Keratinocyte (primary cell): ENCODE results near the gene FOXC1. TPM values are rescaled to one million over a fixed set of nuclear protein-coding genes. Genes with fewer than 3 reads are reported as not detected.
A peak's percentile ranks its signal among the peaks of the same experiment; 100 is the strongest.

Experiments
- DNase-seq: peaks from one replicate; pipeline ENCODE4 v3.0.0-alpha.2; 2011; ENCODE audit warnings: low read depth, missing footprints, low spot score
- FAIRE-seq: peaks from 2 replicates; lab custom pipeline; 2011; peaks lifted over from hg19 to GRCh38; lab: Jason Lieb, UNC
- H2AFZ ChIP-seq: 2 replicates; pipeline ENCODE4 v1.6.0; 2012; ENCODE audit warnings: low read length, control low read depth, inconsistent platforms; ENCODE audit not compliant: control insufficient read depth
- H3K27ac ChIP-seq: 2 replicates; pipeline ENCODE4 v1.5.1; 2011; ENCODE audit warnings: low read length; ENCODE audit not compliant: control insufficient read depth, insufficient read depth
- H3K27me3 ChIP-seq: 3 replicates; pipeline ENCODE4 v1.6.0; 2011; ENCODE audit warnings: low read length; ENCODE audit not compliant: control insufficient read depth, insufficient read depth; ENCODE audit errors: extremely low read depth
- H3K36me3 ChIP-seq, 2 experiments: 2 replicates in 1 of 2; 3 replicates in 1 of 2; pipeline ENCODE4 v1.5.1; 2011; ENCODE audit warnings: low read length in 2 of 2, mild to moderate bottlenecking in 1 of 2; ENCODE audit not compliant: control insufficient read depth in 2 of 2, insufficient read depth in 2 of 2; ENCODE audit errors: extremely low read depth in 1 of 2
- H3K4me1 ChIP-seq: 3 replicates; pipeline ENCODE4 v1.5.1; 2011; ENCODE audit warnings: low read length; ENCODE audit not compliant: control insufficient read depth, insufficient read depth; ENCODE audit errors: extremely low read depth
- H3K4me2 ChIP-seq: 3 replicates; pipeline ENCODE4 v1.6.0; 2011; ENCODE audit warnings: low read depth, low read length; ENCODE audit not compliant: control insufficient read depth, insufficient read depth; ENCODE audit errors: extremely low read depth
- H3K4me3 ChIP-seq, 3 experiments: fragments of 200-600 bp in 1 of 3; sonication (generic) in 1 of 3; 2 replicates in 2 of 3; 3 replicates in 1 of 3; pipeline ENCODE4 v1.5.1; 2011 to 2016; ENCODE audit warnings: low read length in 3 of 3, mild to moderate bottlenecking in 3 of 3, control low read depth in 2 of 3, inconsistent platforms in 1 of 3, low read depth in 1 of 3, mixed read lengths in 1 of 3, mixed run types in 1 of 3, moderate library complexity in 1 of 3; ENCODE audit not compliant: control insufficient read depth in 2 of 3, insufficient read depth in 2 of 3; ENCODE audit errors: extremely low read depth in 1 of 3
- H3K79me2 ChIP-seq: 2 replicates; pipeline ENCODE4 v1.6.0; 2012; ENCODE audit warnings: low read length; ENCODE audit not compliant: control insufficient read depth, insufficient read depth
- H3K9ac ChIP-seq: 3 replicates; pipeline ENCODE4 v1.6.0; 2011; ENCODE audit warnings: low read length; ENCODE audit not compliant: control insufficient read depth, insufficient read depth; ENCODE audit errors: extremely low read depth
- H3K9me1 ChIP-seq: 3 replicates; pipeline ENCODE4 v1.6.0; 2011; ENCODE audit warnings: low read length; ENCODE audit not compliant: control insufficient read depth, insufficient read depth; ENCODE audit errors: extremely low read depth
- H3K9me3 ChIP-seq: 2 replicates; pipeline ENCODE4 v1.5.1; 2012; ENCODE audit warnings: low read depth, low read length; ENCODE audit not compliant: control insufficient read depth
- H4K20me1 ChIP-seq: 3 replicates; pipeline ENCODE4 v1.6.0; 2011; ENCODE audit warnings: low read length; ENCODE audit not compliant: control insufficient read depth, insufficient read depth; ENCODE audit errors: extremely low read depth
- EZH2 ChIP-seq: IDR thresholded peaks from one replicate; pipeline ENCODE4 v1.6.1; 2012; ENCODE audit warnings: inconsistent platforms, mild to moderate bottlenecking, low read length, moderate library complexity
- dilution Hi-C: fragments of 300-500 bp; cut with MboI; formaldehyde crosslinking; loops from one replicate; pipeline ENCODE4 v1.7.0; 2020; ENCODE audit warnings: low sequenced_read_pairs; ENCODE audit not compliant: extremely low pct_ligation_motif_present
- polyA plus RNA-seq, 5 experiments: library from polyadenylated mRNA; depleted of rRNA in 3 of 5; stranded (reverse) in 3 of 5; stranded (forward) in 1 of 5; unstranded in 1 of 5; fragments of >200 nt; gene quantifications; 1 replicate in 1 of 5; 2 replicates in 3 of 5; 3 replicates in 1 of 5; pipeline versions ENCODE4 v1.2.1 to v1.2.3, GENCODE V29; 2011 to 2012; ENCODE audit warnings: missing spikeins in 2 of 5, low read depth in 1 of 5, low replicate concordance in 1 of 5
- TF ChIP-seq, protein P1 (sequence below), 3 experiments: IDR thresholded peaks in 1 of 3; conservative IDR thresholded peaks in 1 of 3; optimal IDR thresholded peaks in 1 of 3; 2 replicates in 2 of 3; 3 replicates in 1 of 3; pipeline versions ENCODE3 to v1.5.1; 2011; ENCODE audit warnings: low read length in 3 of 3, mild to moderate bottlenecking in 3 of 3, moderate library complexity in 2 of 3, control low read depth in 1 of 3, inconsistent platforms in 1 of 3; ENCODE audit not compliant: insufficient read depth in 2 of 3; ENCODE audit errors: extremely low read depth in 1 of 3

The FOXC1 gene
- polyA plus RNA-seq, 1 donor (not counting 4 experiments of a cell fraction or from before 2014, with no cell fraction given), result 4.3 TPM

DNA sequence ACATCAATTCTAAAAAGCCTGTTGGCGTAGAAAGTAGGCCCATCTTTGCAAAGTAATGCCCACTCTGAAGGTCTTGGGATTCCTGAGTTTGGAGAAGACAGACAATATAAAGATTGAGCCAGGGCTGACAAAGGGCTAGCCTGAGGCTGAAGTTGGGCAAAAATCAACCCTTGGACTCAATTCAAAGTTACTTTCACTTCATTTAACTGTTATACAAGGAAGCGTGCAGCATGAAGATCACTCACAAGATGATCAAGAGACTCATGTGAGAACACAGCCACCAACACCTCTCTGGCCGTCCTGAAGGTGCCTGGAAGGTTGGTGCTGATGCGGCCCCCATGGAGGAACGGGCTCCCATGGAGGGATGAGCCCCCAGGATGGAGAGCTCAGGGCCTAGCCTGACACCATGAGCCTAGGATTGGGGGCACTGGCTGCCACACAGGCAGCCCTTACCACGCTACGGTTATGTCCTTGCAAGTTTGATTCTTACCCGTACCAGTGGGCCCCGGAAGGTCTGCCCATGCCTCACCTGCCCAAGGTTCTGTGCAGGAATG is 26.6 kb downstream of the FOXC1 start:
- H3K27me3 ChIP-seq, result no peaks in the 10 kb centered on the region
- H3K4me2 ChIP-seq, result peak overlapping the region; percentile 41
- peaks cover 22% of the 10 kb centered on the region for H3K4me1 ChIP-seq
- no peaks in the 10 kb centered on the region for H4K20me1 ChIP-seq
- no peak overlapping the region for H3K27ac ChIP-seq
- TF ChIP-seq EZH2, result no peak
- TF ChIP-seq, protein P1, sequence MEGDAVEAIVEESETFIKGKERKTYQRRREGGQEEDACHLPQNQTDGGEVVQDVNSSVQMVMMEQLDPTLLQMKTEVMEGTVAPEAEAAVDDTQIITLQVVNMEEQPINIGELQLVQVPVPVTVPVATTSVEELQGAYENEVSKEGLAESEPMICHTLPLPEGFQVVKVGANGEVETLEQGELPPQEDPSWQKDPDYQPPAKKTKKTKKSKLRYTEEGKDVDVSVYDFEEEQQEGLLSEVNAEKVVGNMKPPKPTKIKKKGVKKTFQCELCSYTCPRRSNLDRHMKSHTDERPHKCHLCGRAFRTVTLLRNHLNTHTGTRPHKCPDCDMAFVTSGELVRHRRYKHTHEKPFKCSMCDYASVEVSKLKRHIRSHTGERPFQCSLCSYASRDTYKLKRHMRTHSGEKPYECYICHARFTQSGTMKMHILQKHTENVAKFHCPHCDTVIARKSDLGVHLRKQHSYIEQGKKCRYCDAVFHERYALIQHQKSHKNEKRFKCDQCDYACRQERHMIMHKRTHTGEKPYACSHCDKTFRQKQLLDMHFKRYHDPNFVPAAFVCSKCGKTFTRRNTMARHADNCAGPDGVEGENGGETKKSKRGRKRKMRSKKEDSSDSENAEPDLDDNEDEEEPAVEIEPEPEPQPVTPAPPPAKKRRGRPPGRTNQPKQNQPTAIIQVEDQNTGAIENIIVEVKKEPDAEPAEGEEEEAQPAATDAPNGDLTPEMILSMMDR (optimal IDR thresholded peaks at IDR 0.05 in 1 of 3, IDR thresholded peaks at IDR 0.05 in 1 of 3, conservative IDR thresholded peaks at IDR 0.05 in 1 of 3; ENCODE audit: extremely low read depth in 1 of 3, insufficient read depth in 2 of 3, low read length in 3 of 3), result no peak
- H3K79me2 ChIP-seq, result no peaks in the 10 kb centered on the region
- no peak overlapping the region for H3K9ac ChIP-seq
- H3K36me3 ChIP-seq, result no peaks in the 10 kb centered on the region
- DNase-seq (no peak), FAIRE-seq (no peak)
- dilution Hi-C loops, result no loop called here
- H3K4me3 ChIP-seq, result no peak overlapping the region
- no peaks in the 10 kb centered on the region for H3K9me3 ChIP-seq
- H3K9me1 ChIP-seq, result no peaks in the 10 kb centered on the region
- no peak overlapping the region for H2AFZ ChIP-seq

DNA sequence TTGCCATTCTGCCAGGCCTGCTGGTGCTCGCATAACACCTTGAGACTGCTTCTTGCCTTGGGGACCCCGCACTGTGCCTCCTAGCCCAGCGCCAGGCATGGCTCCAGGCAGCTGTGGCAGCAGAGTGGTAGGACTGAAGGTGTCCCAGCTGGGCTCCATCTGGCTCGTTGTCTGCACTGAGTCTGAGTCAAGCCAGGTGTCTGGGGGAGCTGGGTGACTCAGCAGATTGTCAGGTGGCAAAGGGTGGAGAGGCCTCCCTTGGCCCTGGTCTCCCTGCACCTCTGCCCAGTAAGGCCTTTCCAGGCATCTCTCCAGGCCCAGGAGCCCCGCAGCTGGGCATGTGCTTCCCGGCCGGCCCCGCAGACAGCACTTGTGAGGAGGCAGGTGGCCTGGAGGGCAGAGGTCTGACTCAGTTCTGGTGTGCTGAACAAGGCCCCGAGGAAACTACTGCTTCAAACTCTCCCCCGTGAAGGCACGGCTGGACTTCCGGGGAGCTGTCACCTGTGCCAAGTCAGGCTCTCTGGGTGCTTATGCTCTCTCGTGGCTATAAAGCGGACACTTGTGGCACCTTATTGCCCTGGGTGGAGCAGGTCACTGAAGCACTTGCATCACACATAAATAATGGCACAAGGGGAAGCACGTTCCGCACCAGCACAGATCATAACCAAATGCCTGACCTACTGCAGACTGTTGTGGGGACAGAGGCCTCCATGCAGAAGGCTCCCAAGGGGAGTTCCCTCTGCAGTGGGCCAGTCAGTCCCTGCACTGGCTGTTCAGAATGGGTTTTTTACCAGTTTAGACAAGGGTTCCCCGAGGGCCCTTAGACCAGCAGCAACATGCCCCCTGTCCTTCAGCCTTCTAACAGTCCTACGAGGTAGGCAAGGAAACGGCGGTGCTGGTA is 27.5 kb downstream of the FOXC1 start:
- Histone ChIP-seq H4K20me1 (no peaks in the 10 kb centered on the region), H3K27ac (no peak overlapping the region), H3K79me2 (no peaks in the 10 kb centered on the region), H3K36me3 (no peaks in the 10 kb centered on the region), H3K4me1 (peaks cover 29% of the 10 kb centered on the region), H2AFZ (peak overlapping the region; percentile 10), H3K4me3 (no peak overlapping the region), H3K27me3 (no peaks in the 10 kb centered on the region), H3K9me1 (no peaks in the 10 kb centered on the region), H3K9ac (peak overlapping the region; percentile 9), H3K4me2 (peak overlapping the region; percentile 41), H3K9me3 (no peaks in the 10 kb centered on the region)
- dilution Hi-C loops, result no loop called here
- TF ChIP-seq EZH2, result no peak
- TF ChIP-seq, protein P1 (optimal IDR thresholded peaks at IDR 0.05 in 1 of 3, IDR thresholded peaks at IDR 0.05 in 1 of 3, conservative IDR thresholded peaks at IDR 0.05 in 1 of 3; ENCODE audit: extremely low read depth in 1 of 3, insufficient read depth in 2 of 3, low read length in 3 of 3), result no peak
- DNase-seq (peak; percentile 42), FAIRE-seq (peak; percentile 96)
